GM20000 (cell line): ENCODE measurements around the gene USO1.

Source experiments
- DNase-seq: peaks from one replicate; pipeline ENCODE4 v3.0.0; 2012; ENCODE audit warnings: low spot score
- CTCF ChIP-seq: IDR thresholded peaks from 2 replicates; pipeline ENCODE4 v1.5.1; 2012; ENCODE audit warnings: mild to moderate bottlenecking, control low read depth; ENCODE audit errors: extremely low read depth, missing control alignments

The USO1 gene

GRCh38 chr4:75830906-75831305 is 106.5 kb downstream of the USO1 start:
- no peak for DNase-seq
- no peak for TF ChIP-seq CTCF

- DNase-seq = no peak
- TF ChIP-seq CTCF = no peak
Observed at GRCh38 chr4:75831856-75832405, 107.6 kb downstream of the USO1 start.

GRCh38 chr4:75834095-75834771 is 109.9 kb downstream of the USO1 start:
- TF ChIP-seq CTCF = no peak
- no peak for DNase-seq

GRCh38 chr4:75834772-75835154 is 110.4 kb downstream of the USO1 start:
- no peak for TF ChIP-seq CTCF

GRCh38 chr4:75841641-75842520 is 117.5 kb downstream of the USO1 start:
- DNase-seq = no peak
- no peak for TF ChIP-seq CTCF

More at GRCh38 chr4:75834772-75835154, 110.4 kb downstream of the USO1 start:
- DNase-seq = no peak

- no peak for TF ChIP-seq CTCF
- no peak for DNase-seq
Observed at GRCh38 chr4:75843596-75843995, 119.2 kb downstream of the USO1 start.

- no peak for TF ChIP-seq CTCF
- no peak for DNase-seq
Observed at GRCh38 chr4:75844151-75844662, 119.8 kb downstream of the USO1 start.
